Mammary epithelial cell (primary cell): Measurements from ENCODE around the gene TOLLIP.

Experiments used
- EZH2 ChIP-seq: IDR thresholded peaks from 2 replicates; pipeline ENCODE4 v1.6.1; 2012; ENCODE audit warnings: low read length, inconsistent platforms, borderline replicate concordance
- TF ChIP-seq, protein P1 (sequence below), 2 donors: IDR thresholded peaks in 1 of 2; conservative IDR thresholded peaks in 1 of 2; 2 replicates each; pipeline ENCODE4 v1.5.1; 2011 to 2012; ENCODE audit warnings: inconsistent platforms in 2 of 2, low read length in 2 of 2, mild to moderate bottlenecking in 2 of 2, control low read depth in 1 of 2, low read depth in 1 of 2; ENCODE audit not compliant: insufficient read depth in 1 of 2; ENCODE audit errors: extremely low read depth in 1 of 2

DNA sequence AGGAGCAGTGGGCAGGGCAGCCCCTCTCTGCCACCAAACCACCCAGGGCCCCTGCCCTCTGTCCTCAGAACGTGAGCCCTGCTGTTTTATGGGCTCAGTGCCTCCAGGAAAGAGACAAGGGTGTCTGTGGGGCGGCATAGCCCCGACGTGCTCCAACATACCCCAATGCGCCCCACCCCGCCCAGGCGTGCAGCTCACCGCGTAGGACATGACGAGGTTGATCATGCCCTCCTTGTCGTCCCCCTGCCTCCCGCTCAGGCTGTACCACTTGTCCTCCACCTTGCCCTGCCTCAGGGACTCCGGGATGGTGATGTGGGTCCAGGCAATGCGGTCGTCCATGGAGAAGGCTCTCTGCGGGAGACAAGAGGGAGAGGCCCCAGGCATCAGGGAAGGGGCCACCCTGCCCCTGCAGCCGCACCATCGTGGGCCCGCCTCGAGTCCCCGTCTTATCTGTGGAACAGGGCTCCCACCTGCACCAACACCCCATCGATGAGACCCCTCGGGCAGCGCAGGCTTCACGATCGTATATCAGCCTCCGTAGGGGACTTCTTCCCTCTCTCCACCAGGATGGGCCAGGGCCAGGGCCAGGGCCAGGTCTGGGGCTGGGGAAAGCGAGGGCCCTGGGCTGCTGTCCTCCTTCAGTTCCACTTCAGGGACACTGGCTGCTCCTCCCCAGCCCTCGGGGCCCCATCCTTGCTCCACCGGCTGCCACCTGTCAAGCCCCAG lies 20.8 kb downstream of the TOLLIP start:
- TF ChIP-seq, protein P1, sequence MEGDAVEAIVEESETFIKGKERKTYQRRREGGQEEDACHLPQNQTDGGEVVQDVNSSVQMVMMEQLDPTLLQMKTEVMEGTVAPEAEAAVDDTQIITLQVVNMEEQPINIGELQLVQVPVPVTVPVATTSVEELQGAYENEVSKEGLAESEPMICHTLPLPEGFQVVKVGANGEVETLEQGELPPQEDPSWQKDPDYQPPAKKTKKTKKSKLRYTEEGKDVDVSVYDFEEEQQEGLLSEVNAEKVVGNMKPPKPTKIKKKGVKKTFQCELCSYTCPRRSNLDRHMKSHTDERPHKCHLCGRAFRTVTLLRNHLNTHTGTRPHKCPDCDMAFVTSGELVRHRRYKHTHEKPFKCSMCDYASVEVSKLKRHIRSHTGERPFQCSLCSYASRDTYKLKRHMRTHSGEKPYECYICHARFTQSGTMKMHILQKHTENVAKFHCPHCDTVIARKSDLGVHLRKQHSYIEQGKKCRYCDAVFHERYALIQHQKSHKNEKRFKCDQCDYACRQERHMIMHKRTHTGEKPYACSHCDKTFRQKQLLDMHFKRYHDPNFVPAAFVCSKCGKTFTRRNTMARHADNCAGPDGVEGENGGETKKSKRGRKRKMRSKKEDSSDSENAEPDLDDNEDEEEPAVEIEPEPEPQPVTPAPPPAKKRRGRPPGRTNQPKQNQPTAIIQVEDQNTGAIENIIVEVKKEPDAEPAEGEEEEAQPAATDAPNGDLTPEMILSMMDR (conservative IDR thresholded peaks at IDR 0.05 in 1 of 2, IDR thresholded peaks at IDR 0.05 in 1 of 2; ENCODE audit: extremely low read depth in 1 of 2, insufficient read depth in 1 of 2, low read depth in 1 of 2, low read length in 2 of 2), result no peak
- TF ChIP-seq EZH2, result no peak
